WTC11 (cell line): Measurements from ENCODE around the gene THSD7B. TPM values are rescaled to one million over a fixed set of nuclear protein-coding genes. Genes with fewer than 3 reads are reported as not detected.

Experiments
- ATAC-seq: fragments of 200-7000 bp; cut with Tn5 transposase; 2 replicates; pipeline ENCODE4 v1.10.0; 2021; ENCODE audit warnings: mild to moderate bottlenecking, moderate library complexity
- CTCF ChIA-PET: fragments of 300-600 bp; sonication (Branson Sonifier 250); formaldehyde crosslinking; loops from one replicate; lab custom pipeline; 2021; ENCODE audit warnings: antibody characterized with exemption; lab: Charles Lee
- POLR2A ChIA-PET: fragments of 350-600 bp; sonication (Branson Sonifier 250); formaldehyde crosslinking; loops from one replicate; lab custom pipeline; 2021; ENCODE audit warnings: antibody characterized with exemption; lab: Charles Lee
- DNase-seq: peaks from one replicate; pipeline ENCODE4 v3.0.0; 2021; ENCODE audit warnings: low spot score
- H3K27ac Mint-ChIP-seq: 2 replicates; pipeline ENCODE4 v1.8.0; 2021; ENCODE audit warnings: mixed read lengths
- H3K27me3 Mint-ChIP-seq: 2 replicates; pipeline ENCODE4 v1.8.0; 2021; ENCODE audit warnings: low read depth, mild to moderate bottlenecking, moderate library complexity, mixed read lengths
- H3K36me3 Mint-ChIP-seq: 2 replicates; pipeline ENCODE4 v1.8.0; 2021; ENCODE audit warnings: mixed read lengths
- H3K4me1 Mint-ChIP-seq: 2 replicates; pipeline ENCODE4 v1.8.0; 2022; ENCODE audit warnings: mixed read lengths
- H3K4me3 Mint-ChIP-seq: 2 replicates; pipeline ENCODE4 v1.8.0; 2021; ENCODE audit warnings: mild to moderate bottlenecking, moderate library complexity, mixed read lengths
- H3K9me3 Mint-ChIP-seq: 2 replicates; pipeline ENCODE4 v1.8.0; 2021; ENCODE audit warnings: mixed read lengths
- CREB1 ChIP-seq: sonication (generic); formaldehyde crosslinking; IDR thresholded peaks from 2 replicates; pipeline ENCODE4 v1.8.0; 2023; ENCODE audit warnings: mild to moderate bottlenecking, missing genetic modification reagents
- CREM ChIP-seq: sonication (generic); formaldehyde crosslinking; IDR thresholded peaks from 2 replicates; pipeline ENCODE4 v1.8.1; 2022; ENCODE audit warnings: mild to moderate bottlenecking, missing genetic modification reagents, moderate library complexity
- ELF4 ChIP-seq: sonication (generic); formaldehyde crosslinking; IDR thresholded peaks from 2 replicates; pipeline ENCODE4 v1.8.1; 2022; ENCODE audit warnings: low read depth, mild to moderate bottlenecking, moderate library complexity, missing genetic modification reagents
- EMX1 ChIP-seq: fragments of 250-450 bp; sonication (Bioruptor Pico); IDR thresholded peaks from 2 replicates; pipeline ENCODE4 v1.8.0; 2021; ENCODE audit warnings: mild to moderate bottlenecking
- FOXP1 ChIP-seq: sonication (generic); formaldehyde crosslinking; IDR thresholded peaks from 2 replicates; pipeline ENCODE4 v1.8.0; 2022; ENCODE audit warnings: missing genetic modification reagents, mild to moderate bottlenecking, moderate library complexity, borderline replicate concordance
- HMGA2 ChIP-seq: fragments of 250-450 bp; sonication (Bioruptor Pico); IDR thresholded peaks from 2 replicates; pipeline ENCODE4 v1.4.0; 2021; ENCODE audit warnings: mild to moderate bottlenecking, moderate library complexity
- NFYB ChIP-seq: sonication (generic); formaldehyde crosslinking; conservative IDR thresholded peaks from 2 replicates; pipeline ENCODE4 v1.8.0; 2022; ENCODE audit warnings: low read depth, missing genetic modification reagents
- NR3C1 ChIP-seq: sonication (generic); formaldehyde crosslinking; conservative IDR thresholded peaks from 2 replicates; pipeline ENCODE4 v1.8.1; 2023; ENCODE audit warnings: low read depth, mild to moderate bottlenecking, missing genetic modification reagents
- SMAD3 ChIP-seq: sonication (generic); formaldehyde crosslinking; IDR thresholded peaks from 2 replicates; pipeline ENCODE4 v1.8.0; 2022; ENCODE audit warnings: missing genetic modification reagents, mild to moderate bottlenecking, borderline replicate concordance
- SP1 ChIP-seq: sonication (generic); formaldehyde crosslinking; conservative IDR thresholded peaks from 2 replicates; pipeline ENCODE4 v1.8.1; 2022; ENCODE audit warnings: missing genetic modification reagents
- TEAD1 ChIP-seq: sonication (generic); formaldehyde crosslinking; IDR thresholded peaks from 2 replicates; pipeline ENCODE4 v1.8.0; 2022; ENCODE audit warnings: mild to moderate bottlenecking, missing genetic modification reagents
- TP53 ChIP-seq: sonication (generic); formaldehyde crosslinking; IDR thresholded peaks from 2 replicates; pipeline ENCODE4 v1.8.1; 2023; ENCODE audit warnings: mild to moderate bottlenecking, missing genetic modification reagents
- ZBTB21 ChIP-seq: sonication (generic); formaldehyde crosslinking; IDR thresholded peaks from 2 replicates; pipeline ENCODE4 v1.8.1; 2023; ENCODE audit warnings: mild to moderate bottlenecking, missing genetic modification reagents, borderline replicate concordance
- ZNF317 ChIP-seq: sonication (generic); formaldehyde crosslinking; IDR thresholded peaks from 2 replicates; pipeline ENCODE4 v1.8.1; 2023; ENCODE audit warnings: low read depth, mild to moderate bottlenecking, moderate library complexity, missing genetic modification reagents, borderline replicate concordance
- ZNF423 ChIP-seq: fragments of 250-450 bp; sonication (Bioruptor Pico); IDR thresholded peaks from 2 replicates; pipeline ENCODE4 v2.1.2; 2022; ENCODE audit warnings: mild to moderate bottlenecking, moderate library complexity
- total RNA-seq: library from RNA; stranded (reverse); gene quantifications from 3 replicates; pipeline ENCODE4 v1.2.3, GENCODE V29; 2021
- TF ChIP-seq, protein P1 (sequence below): sonication (generic); formaldehyde crosslinking; IDR thresholded peaks from 2 replicates; pipeline ENCODE4 v1.8.1; 2023; ENCODE audit warnings: mild to moderate bottlenecking, missing genetic modification reagents, borderline replicate concordance
- TF ChIP-seq, protein P2 (sequence below): sonication (generic); formaldehyde crosslinking; IDR thresholded peaks from 2 replicates; pipeline ENCODE4 v1.8.1; 2023; ENCODE audit warnings: mild to moderate bottlenecking, missing genetic modification reagents
- TF ChIP-seq, protein P3 (sequence below): fragments of 250-450 bp; sonication (Bioruptor Pico); IDR thresholded peaks from 2 replicates; pipeline ENCODE4 v2.1.2; 2022; ENCODE audit warnings: mild to moderate bottlenecking, moderate library complexity
- TF ChIP-seq, protein P4 (sequence below): sonication (generic); formaldehyde crosslinking; IDR thresholded peaks from 2 replicates; pipeline ENCODE4 v1.8.0; 2022; ENCODE audit warnings: mild to moderate bottlenecking, missing genetic modification reagents
- TF ChIP-seq, protein P5 (sequence below): sonication (generic); formaldehyde crosslinking; IDR thresholded peaks from 2 replicates; pipeline ENCODE4 v1.8.1; 2023; ENCODE audit warnings: mild to moderate bottlenecking, missing genetic modification reagents, moderate library complexity
- TF ChIP-seq, protein P6 (sequence below): sonication (generic); formaldehyde crosslinking; IDR thresholded peaks from 2 replicates; pipeline ENCODE4 v1.8.0; 2023; ENCODE audit warnings: missing genetic modification reagents
- TF ChIP-seq, protein P7 (sequence below): sonication (generic); formaldehyde crosslinking; IDR thresholded peaks from 2 replicates; pipeline ENCODE4 v1.8.1; 2023; ENCODE audit warnings: mild to moderate bottlenecking, missing genetic modification reagents, moderate library complexity

Gene THSD7B
- total RNA-seq, 1 experiment from 2014 or later = 2.9 TPM

DNA sequence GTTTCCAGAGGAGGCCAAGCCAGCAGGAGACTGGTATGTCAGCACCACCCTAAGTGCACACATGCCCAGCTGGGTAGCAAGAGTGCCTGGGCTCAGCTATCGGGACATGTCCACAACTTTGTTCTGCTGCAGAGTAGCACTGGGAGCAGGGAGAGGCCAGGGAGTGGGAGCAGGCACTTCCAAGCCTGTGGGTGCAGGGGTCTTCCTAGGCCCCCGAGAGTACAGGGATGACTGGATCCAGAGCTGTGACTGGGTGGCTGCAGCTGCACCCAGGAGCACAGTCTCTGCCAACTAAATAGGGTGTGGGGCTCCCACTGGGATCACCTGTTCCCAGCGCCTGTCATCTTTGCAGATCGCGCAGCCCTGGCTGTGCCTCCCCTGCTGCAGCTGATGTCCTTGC is 943.0 kb downstream of the THSD7B start:
- POLR2A ChIA-PET = no interaction called here
- H3K36me3 Mint-ChIP-seq = peaks cover 15% of the 10 kb centered on the region
- ATAC-seq (no peak), DNase-seq (no peak)
- TF ChIP-seq FOXP1 (CRISPR knock-in tag) (no peak), TP53 (CRISPR knock-in tag) (no peak), HMGA2 (CRISPR knock-in tag) (no peak), SP1 (no peak)
- TF ChIP-seq, protein P1, sequence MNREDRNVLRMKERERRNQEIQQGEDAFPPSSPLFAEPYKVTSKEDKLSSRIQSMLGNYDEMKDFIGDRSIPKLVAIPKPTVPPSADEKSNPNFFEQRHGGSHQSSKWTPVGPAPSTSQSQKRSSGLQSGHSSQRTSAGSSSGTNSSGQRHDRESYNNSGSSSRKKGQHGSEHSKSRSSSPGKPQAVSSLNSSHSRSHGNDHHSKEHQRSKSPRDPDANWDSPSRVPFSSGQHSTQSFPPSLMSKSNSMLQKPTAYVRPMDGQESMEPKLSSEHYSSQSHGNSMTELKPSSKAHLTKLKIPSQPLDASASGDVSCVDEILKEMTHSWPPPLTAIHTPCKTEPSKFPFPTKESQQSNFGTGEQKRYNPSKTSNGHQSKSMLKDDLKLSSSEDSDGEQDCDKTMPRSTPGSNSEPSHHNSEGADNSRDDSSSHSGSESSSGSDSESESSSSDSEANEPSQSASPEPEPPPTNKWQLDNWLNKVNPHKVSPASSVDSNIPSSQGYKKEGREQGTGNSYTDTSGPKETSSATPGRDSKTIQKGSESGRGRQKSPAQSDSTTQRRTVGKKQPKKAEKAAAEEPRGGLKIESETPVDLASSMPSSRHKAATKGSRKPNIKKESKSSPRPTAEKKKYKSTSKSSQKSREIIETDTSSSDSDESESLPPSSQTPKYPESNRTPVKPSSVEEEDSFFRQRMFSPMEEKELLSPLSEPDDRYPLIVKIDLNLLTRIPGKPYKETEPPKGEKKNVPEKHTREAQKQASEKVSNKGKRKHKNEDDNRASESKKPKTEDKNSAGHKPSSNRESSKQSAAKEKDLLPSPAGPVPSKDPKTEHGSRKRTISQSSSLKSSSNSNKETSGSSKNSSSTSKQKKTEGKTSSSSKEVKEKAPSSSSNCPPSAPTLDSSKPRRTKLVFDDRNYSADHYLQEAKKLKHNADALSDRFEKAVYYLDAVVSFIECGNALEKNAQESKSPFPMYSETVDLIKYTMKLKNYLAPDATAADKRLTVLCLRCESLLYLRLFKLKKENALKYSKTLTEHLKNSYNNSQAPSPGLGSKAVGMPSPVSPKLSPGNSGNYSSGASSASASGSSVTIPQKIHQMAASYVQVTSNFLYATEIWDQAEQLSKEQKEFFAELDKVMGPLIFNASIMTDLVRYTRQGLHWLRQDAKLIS (CRISPR knock-in tag) = no peak
- TF ChIP-seq, protein P2, sequence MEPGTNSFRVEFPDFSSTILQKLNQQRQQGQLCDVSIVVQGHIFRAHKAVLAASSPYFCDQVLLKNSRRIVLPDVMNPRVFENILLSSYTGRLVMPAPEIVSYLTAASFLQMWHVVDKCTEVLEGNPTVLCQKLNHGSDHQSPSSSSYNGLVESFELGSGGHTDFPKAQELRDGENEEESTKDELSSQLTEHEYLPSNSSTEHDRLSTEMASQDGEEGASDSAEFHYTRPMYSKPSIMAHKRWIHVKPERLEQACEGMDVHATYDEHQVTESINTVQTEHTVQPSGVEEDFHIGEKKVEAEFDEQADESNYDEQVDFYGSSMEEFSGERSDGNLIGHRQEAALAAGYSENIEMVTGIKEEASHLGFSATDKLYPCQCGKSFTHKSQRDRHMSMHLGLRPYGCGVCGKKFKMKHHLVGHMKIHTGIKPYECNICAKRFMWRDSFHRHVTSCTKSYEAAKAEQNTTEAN (CRISPR knock-in tag) = no peak
- H3K4me3 Mint-ChIP-seq = no peak overlapping the region
- CTCF ChIA-PET = no interaction called here
- H3K27me3 Mint-ChIP-seq = no peaks in the 10 kb centered on the region
- peaks cover 27% of the 10 kb centered on the region for H3K9me3 Mint-ChIP-seq
- H3K27ac Mint-ChIP-seq = no peak overlapping the region
- 0 out of 2 replicates have a peak, but pooled peaks cover 2% of the 10 kb centered on the region for H3K4me1 Mint-ChIP-seq

DNA sequence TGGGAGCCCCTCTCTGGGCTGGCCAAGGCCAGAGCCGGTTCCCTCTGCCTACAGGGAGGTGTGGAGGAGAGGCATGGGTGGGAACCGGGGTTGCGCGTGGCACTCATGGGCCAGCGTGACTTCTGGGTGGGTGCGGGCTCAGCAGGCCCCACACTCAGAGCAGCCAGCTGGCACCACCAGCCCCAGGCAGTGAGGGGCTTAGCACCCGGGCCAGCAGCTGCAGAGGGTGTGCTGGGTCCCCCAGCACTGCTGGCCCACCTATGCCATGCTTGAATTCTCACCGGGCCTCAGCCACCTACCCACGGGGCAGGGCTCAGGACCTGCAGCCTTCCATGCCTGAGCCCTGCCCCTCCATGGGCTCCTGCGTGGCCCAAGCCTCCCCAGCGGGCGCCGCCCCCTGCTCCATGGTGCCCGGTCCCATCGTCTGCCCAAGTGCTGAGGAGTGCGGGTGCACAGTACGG is 950.4 kb downstream of the THSD7B start:
- H3K9me3 Mint-ChIP-seq = peaks cover 69% of the 10 kb centered on the region
- POLR2A ChIA-PET = no interaction called here
- TF ChIP-seq, protein P3, sequence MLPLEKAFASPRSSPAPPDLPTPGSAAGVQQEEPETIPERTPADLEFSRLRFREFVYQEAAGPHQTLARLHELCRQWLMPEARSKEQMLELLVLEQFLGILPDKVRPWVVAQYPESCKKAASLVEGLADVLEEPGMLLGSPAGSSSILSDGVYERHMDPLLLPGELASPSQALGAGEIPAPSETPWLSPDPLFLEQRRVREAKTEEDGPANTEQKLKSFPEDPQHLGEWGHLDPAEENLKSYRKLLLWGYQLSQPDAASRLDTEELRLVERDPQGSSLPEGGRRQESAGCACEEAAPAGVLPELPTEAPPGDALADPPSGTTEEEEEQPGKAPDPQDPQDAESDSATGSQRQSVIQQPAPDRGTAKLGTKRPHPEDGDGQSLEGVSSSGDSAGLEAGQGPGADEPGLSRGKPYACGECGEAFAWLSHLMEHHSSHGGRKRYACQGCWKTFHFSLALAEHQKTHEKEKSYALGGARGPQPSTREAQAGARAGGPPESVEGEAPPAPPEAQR (CRISPR knock-in tag) = no peak
- no peak for TF ChIP-seq ZNF317 (CRISPR knock-in tag)
- no peak for TF ChIP-seq NFYB (CRISPR knock-in tag)
- TF ChIP-seq, protein P4, sequence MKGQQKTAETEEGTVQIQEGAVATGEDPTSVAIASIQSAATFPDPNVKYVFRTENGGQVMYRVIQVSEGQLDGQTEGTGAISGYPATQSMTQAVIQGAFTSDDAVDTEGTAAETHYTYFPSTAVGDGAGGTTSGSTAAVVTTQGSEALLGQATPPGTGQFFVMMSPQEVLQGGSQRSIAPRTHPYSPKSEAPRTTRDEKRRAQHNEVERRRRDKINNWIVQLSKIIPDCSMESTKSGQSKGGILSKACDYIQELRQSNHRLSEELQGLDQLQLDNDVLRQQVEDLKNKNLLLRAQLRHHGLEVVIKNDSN (CRISPR knock-in tag) = no peak
- TF ChIP-seq ZNF423 (CRISPR knock-in tag) = no peak
- TF ChIP-seq TEAD1 = no peak
- TF ChIP-seq, protein P2 (CRISPR knock-in tag) = no peak
- TF ChIP-seq, protein P5, sequence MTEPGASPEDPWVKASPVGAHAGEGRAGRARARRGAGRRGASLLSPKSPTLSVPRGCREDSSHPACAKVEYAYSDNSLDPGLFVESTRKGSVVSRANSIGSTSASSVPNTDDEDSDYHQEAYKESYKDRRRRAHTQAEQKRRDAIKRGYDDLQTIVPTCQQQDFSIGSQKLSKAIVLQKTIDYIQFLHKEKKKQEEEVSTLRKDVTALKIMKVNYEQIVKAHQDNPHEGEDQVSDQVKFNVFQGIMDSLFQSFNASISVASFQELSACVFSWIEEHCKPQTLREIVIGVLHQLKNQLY = no peak
- no peak for TF ChIP-seq EMX1
- TF ChIP-seq CREB1 (CRISPR knock-in tag) = no peak
- TF ChIP-seq, protein P6, sequence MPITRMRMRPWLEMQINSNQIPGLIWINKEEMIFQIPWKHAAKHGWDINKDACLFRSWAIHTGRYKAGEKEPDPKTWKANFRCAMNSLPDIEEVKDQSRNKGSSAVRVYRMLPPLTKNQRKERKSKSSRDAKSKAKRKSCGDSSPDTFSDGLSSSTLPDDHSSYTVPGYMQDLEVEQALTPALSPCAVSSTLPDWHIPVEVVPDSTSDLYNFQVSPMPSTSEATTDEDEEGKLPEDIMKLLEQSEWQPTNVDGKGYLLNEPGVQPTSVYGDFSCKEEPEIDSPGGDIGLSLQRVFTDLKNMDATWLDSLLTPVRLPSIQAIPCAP (CRISPR knock-in tag) = no peak
- TF ChIP-seq, protein P7, sequence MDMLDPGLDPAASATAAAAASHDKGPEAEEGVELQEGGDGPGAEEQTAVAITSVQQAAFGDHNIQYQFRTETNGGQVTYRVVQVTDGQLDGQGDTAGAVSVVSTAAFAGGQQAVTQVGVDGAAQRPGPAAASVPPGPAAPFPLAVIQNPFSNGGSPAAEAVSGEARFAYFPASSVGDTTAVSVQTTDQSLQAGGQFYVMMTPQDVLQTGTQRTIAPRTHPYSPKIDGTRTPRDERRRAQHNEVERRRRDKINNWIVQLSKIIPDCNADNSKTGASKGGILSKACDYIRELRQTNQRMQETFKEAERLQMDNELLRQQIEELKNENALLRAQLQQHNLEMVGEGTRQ = no peak
- TF ChIP-seq ZBTB21 (CRISPR knock-in tag) = no peak
- no peak for TF ChIP-seq NR3C1 (CRISPR knock-in tag)
- TF ChIP-seq SMAD3 (CRISPR knock-in tag) = no peak
- no peak for TF ChIP-seq CREM
- no peak for TF ChIP-seq ELF4 (CRISPR knock-in tag)

More for the DNA sequence above, 950.4 kb downstream of the THSD7B start:
- DNase-seq = no peak
- H3K4me1 Mint-ChIP-seq = no peaks in the 10 kb centered on the region
- no peaks in the 10 kb centered on the region for H3K27me3 Mint-ChIP-seq
- no peak overlapping the region for H3K27ac Mint-ChIP-seq
- H3K4me3 Mint-ChIP-seq = no peak overlapping the region
- no peak for ATAC-seq
- H3K36me3 Mint-ChIP-seq = peaks cover 33% of the 10 kb centered on the region
- CTCF ChIA-PET = no interaction called here
